Spinal cord (tissue), 10 donors: ENCODE measurements around the gene RNF183. TPM values are rescaled to one million over a fixed set of nuclear protein-coding genes. Genes with fewer than 3 reads are reported as not detected.

Experiments used
- DNase-seq, 6 donors: peaks; one replicate each; pipeline versions ENCODE4 v3.0.0 to v3.0.0-alpha.2; 2013 to 2015; ENCODE audit warnings: low spot score in 6 of 6, low read depth in 4 of 6
- H3K27ac ChIP-seq: one replicate; pipeline ENCODE4 v1.5.1; 2013; ENCODE audit warnings: low read depth, low read length, control low read depth
- H3K27me3 ChIP-seq: one replicate; pipeline ENCODE4 v1.6.1; 2013; ENCODE audit warnings: low read length; ENCODE audit not compliant: control insufficient read depth, insufficient read depth
- H3K36me3 ChIP-seq: one replicate; pipeline ENCODE4 v1.6.1; 2013; ENCODE audit warnings: low read length; ENCODE audit not compliant: control insufficient read depth, insufficient read depth
- H3K4me1 ChIP-seq: one replicate; pipeline ENCODE4 v1.6.1; 2013; ENCODE audit warnings: low read length; ENCODE audit not compliant: control insufficient read depth, insufficient read depth
- H3K4me3 ChIP-seq: one replicate; pipeline ENCODE4 v1.5.1; 2013; ENCODE audit warnings: low read depth, low read length, control low read depth
- H3K9me3 ChIP-seq: one replicate; pipeline ENCODE4 v1.6.1; 2013; ENCODE audit warnings: low read length; ENCODE audit not compliant: control insufficient read depth, insufficient read depth
- WGBS: methylation state at CpG from one replicate; pipeline ENCODE4 v1.1.5; 2013; ENCODE audit warnings: missing lambda C conversion rate; ENCODE audit not compliant: insufficient coverage; 5-methylcytosine and 5-hydroxymethylcytosine counted together
- polyA plus RNA-seq, 2 donors: library from polyadenylated mRNA; unstranded; fragments of 120-200 nt; gene quantifications; one replicate each; pipeline ENCODE4 v1.2.1, GENCODE V29; 2013; ENCODE audit not compliant: insufficient read length in 2 of 2
- total RNA-seq, 2 donors: library from RNA; depleted of rRNA in 1 of 2; stranded (reverse); fragments of 120-200 nt in 1 of 2; fragments of >200 nt in 1 of 2; gene quantifications; one replicate each; pipeline versions ENCODE4 v1.2.3 to v1.2.4, GENCODE V29; 2013 to 2014
- donor health status: healthy.

RNF183 gene
- total and polyA plus RNA-seq, 4 donors: 0.11 to 0.12 TPM; not detected in 2

DNA sequence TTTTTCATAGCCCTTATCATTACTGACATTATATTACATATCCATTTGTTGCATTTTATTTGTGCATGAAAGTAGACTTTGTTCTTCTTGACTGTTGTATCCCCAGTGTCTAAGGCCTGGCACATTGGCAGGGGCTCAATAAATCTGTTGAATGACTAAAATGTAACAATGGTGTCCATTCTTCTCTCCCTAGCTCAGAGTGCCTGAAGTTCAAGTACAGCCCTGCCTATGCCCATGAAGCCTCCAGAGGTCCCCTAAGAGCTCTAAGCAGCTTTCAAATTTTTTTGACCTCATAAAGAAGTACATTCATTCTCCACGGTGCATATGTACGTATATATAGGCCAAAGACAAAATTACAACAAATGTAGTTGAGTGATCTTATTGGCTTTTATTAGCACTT lies 42.0 kb upstream of the RNF183 start:
- peak in 1 of 6 donors; percentile 42 for DNase-seq
- H3K27ac ChIP-seq: peak overlapping the region; percentile 86
- peaks cover 14% of the 10 kb centered on the region for H3K4me1 ChIP-seq
- H3K9me3 ChIP-seq: no peaks in the 10 kb centered on the region
- no peak overlapping the region for H3K4me3 ChIP-seq
- H3K27me3 ChIP-seq: peaks cover 20% of the 10 kb centered on the region
- WGBS: no CpG with 5 or more reads among the region's 2 CpGs
- no peaks in the 10 kb centered on the region for H3K36me3 ChIP-seq

DNA sequence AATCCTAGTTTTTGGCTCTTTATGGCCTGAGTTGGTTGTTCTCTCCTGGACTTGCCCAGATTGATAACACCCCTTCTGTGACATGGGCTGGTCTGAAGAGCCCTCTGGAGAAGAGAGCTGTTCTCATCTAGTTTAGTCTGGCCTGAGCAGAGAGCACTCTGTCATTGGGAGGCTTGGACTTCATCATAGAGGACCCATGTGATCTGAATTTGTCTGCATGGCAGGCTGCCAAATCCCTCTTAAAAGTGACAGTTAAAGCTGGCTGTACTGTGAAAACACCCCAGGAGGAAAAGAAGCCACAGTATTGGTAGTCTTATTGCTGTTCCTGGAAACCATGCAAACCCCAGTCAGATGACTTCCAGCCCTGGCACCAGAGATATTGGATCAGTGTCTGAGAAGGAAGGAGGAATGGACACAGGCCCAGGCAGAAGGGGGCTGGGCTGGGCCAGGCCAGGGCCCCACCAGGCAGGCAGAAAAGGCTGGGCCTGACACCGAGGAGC lies 40.6 kb upstream of the RNF183 start:
- H3K36me3 ChIP-seq: no peaks in the 10 kb centered on the region
- no peak overlapping the region for H3K4me3 ChIP-seq
- H3K27me3 ChIP-seq: peaks cover 9% of the 10 kb centered on the region
- peaks cover 18% of the 10 kb centered on the region for H3K4me1 ChIP-seq
- WGBS: 20% methylated on average over 1 of the region's 1 CpG
- DNase-seq: peak in 5 of 6 donors; percentile 36 to 89 (median 65)
- H3K27ac ChIP-seq: peak overlapping the region; percentile 86
- no peaks in the 10 kb centered on the region for H3K9me3 ChIP-seq

DNA sequence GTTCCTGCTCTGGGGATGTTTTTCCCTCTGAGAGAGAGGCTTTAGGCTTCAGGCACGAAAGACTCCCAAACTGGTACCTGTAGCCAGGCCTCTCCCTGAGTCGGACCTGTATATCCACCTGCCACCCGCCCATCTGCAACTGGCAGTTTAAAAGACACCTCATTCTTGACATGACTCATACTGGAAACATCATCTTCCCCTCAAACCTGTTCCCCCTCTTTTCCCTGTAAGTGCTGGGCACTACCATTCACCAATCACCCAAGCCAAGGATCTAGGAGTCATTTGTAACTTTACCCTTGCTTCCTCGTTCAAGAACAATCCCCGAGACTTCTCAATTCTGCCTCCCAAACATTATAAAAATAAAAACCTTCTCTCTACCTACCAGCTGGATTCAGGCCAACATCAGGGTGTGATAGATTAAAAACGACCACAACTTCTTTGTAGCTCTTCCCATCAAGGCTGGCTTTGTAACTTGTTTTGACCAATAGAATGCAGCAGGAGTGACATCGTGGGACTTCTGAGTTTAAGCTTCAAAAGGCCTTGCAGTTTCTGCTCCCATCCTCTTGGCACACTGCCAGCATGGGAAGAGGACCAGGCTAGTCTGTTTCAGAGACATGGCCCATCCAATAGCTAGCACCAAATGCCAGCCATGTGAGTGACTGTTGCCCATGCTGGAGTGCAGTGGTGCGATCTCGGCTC lies 38.7 kb upstream of the RNF183 start:
- WGBS: 70% methylated on average over 9 of the region's 9 CpGs
- Histone ChIP-seq H3K9me3 (no peaks in the 10 kb centered on the region), H3K27me3 (no peaks in the 10 kb centered on the region), H3K4me3 (no peak overlapping the region), H3K27ac (no peak overlapping the region), H3K36me3 (no peaks in the 10 kb centered on the region), H3K4me1 (peaks cover 18% of the 10 kb centered on the region)
- DNase-seq: peak in 2 of 6 donors; percentile 9 to 23

DNA sequence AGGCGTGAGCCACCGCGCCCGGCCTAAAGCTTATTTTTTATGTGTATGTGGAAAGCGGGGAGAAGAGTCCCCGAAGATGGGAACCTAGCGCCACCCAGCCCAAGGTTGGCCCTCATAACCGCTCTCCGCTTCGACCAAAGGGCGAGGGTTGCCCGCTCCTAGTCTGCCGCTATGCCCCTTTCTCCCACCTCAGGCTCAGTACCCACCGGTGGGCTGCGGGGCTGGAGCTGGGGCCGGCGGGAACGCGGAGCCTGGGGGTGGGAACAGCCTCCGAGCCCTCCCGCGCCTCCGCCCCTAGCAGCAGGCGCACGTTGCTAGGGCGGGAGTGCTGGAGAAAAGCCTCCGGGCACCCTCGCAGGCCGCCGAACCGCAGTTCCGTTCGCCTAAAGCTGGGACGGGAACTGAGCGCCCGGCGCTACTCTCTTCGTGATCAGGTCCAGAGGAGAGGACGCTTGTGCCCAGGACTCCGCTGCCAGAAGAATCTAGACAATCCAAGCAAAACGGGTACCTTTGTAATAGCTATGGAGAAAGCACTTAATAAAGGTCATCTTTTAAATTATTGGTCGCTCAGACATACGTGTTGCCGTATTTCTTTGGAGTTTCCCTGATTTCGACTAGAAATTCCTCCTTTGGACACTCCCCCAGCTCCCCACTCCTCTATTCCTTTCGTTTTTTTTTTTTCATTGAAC lies 37.0 kb upstream of the RNF183 start, which contains the start of gene WDR31:
Gene WDR31, minus strand, starts transcription at position 265 of the 689 bp plus-strand sequence. CDS start 8,253 bp downstream, outside the sequence.
- H3K27ac ChIP-seq: peak within 1 kb of the TSS; percentile 90
- under 1% methylated on average over 43 of the region's 46 CpGs for WGBS
- H3K36me3 ChIP-seq: no peaks in the 10 kb centered on the region
- peak; percentile 81 to 97 (median 84) for DNase-seq
- H3K4me1 ChIP-seq: peaks cover 18% of the 10 kb centered on the region
- H3K9me3 ChIP-seq: no peaks in the 10 kb centered on the region
- H3K4me3 ChIP-seq: peak within 1 kb of the TSS; percentile 81
- no peaks in the 10 kb centered on the region for H3K27me3 ChIP-seq

DNA sequence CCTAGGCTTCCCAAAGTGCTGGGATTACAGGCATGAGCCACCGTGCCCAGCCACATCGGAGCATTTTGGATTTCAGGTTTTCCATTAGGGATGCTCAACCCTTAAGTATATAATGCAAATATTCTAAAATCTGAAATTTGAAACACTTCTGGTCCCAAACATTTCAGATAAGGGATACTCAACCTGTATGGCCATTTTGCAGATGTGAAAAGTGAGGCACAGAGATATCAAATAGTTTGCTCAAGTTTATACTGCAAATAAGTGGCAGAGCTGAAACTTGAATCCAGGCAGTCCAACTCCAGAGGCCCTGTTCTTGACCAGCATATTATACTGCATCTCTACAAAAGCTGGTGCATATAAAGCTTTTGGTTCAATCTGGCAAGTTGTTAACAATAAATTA lies 34.5 kb upstream of the RNF183 start:
- no CpG with 5 or more reads among the region's 2 CpGs for WGBS
- no peak overlapping the region for H3K4me3 ChIP-seq
- H3K36me3 ChIP-seq: no peaks in the 10 kb centered on the region
- DNase-seq: no peak
- no peaks in the 10 kb centered on the region for H3K9me3 ChIP-seq
- H3K4me1 ChIP-seq: peaks cover 9% of the 10 kb centered on the region
- H3K27me3 ChIP-seq: no peaks in the 10 kb centered on the region
- no peak overlapping the region for H3K27ac ChIP-seq

DNA sequence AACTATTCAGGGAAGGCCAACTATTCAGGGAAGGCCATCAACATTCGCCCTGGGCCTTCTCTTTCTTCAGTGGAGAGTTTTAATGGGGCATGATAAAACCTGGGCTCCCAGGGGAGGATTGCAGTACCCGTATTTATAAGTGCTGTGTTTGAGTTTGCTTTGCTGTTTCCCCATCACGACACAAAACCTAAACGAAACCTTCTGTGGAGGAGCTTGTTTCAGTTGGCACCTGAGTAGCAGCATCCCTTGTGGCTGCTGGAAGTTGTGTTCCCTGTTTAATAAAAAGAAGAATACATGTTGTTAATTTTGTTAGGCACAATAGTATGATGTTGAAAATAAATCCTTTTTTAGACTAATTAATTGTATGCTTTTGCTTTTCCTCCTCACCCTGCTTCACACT lies 28.6 kb upstream of the RNF183 start:
- DNase-seq: no peak
- Histone ChIP-seq H3K27me3 (no peaks in the 10 kb centered on the region), H3K4me3 (no peak overlapping the region), H3K27ac (no peak overlapping the region), H3K4me1 (no peaks in the 10 kb centered on the region), H3K9me3 (no peaks in the 10 kb centered on the region), H3K36me3 (no peaks in the 10 kb centered on the region)
- 60% methylated on average over 1 of the region's 4 CpGs for WGBS

DNA sequence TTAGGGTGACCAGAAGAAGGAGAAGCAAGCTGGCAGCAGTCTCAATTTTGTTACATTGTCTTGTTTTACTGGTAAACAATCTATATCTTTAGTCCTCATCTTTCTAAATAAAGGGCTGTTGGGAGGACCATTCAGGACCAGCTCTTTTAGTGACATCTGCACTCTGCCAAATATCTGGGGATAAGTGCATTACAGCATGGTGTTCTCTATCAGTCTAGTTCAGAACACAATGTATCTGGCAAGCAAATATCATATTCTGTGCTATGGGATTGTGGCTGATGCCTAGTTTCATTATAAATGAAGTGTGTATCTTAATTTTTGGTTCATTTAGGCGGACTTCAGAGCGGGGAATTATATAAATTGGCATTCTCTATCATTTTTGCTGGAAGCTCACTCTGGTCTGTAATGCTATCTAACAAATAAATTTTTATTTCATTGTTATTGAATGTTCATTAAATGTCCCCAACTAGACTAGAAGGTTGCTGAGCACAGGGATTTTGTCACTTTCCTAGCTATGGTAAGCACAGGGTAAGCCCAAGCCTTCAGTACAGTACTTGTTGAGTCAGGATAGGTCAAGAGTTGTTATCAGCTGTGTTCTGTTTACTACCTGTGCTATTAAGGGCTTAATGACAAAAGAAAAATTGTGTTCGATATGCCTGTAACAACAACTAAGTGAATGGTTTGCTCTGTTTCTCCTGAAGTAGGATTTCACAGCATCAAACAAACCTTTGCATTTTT lies 25.0 kb upstream of the RNF183 start:
- Histone ChIP-seq H3K4me1 (no peaks in the 10 kb centered on the region), H3K4me3 (no peak overlapping the region), H3K27me3 (no peaks in the 10 kb centered on the region), H3K36me3 (no peaks in the 10 kb centered on the region), H3K27ac (no peak overlapping the region), H3K9me3 (no peaks in the 10 kb centered on the region)
- no CpG with 5 or more reads among the region's 3 CpGs for WGBS
- DNase-seq: no peak

DNA sequence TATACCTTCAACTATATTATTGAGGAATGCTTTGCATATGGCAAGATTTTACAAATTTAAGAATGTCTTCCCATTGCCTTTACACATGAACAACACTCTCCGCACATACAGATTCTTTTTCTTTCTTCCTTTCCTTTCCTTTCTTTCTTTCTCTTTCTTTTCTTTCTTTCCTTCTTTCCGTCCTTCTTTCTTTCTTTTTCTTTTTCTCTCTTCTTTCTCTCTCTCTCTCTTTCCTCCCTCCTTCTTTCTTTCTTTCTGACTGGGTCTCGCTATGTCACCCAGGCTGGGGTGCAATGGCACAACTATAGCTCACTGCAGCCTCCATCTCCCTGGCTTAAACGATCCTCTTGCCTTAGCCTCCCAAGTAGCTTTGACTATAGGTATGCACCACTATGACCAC lies 23.1 kb upstream of the RNF183 start:
- Histone ChIP-seq H3K4me1 (no peaks in the 10 kb centered on the region), H3K4me3 (no peak overlapping the region), H3K27ac (no peak overlapping the region), H3K27me3 (no peaks in the 10 kb centered on the region), H3K9me3 (no peaks in the 10 kb centered on the region), H3K36me3 (peaks cover under 1% of the 10 kb centered on the region)
- WGBS: 100% methylated on average over 3 of the region's 4 CpGs
- DNase-seq: no peak

DNA sequence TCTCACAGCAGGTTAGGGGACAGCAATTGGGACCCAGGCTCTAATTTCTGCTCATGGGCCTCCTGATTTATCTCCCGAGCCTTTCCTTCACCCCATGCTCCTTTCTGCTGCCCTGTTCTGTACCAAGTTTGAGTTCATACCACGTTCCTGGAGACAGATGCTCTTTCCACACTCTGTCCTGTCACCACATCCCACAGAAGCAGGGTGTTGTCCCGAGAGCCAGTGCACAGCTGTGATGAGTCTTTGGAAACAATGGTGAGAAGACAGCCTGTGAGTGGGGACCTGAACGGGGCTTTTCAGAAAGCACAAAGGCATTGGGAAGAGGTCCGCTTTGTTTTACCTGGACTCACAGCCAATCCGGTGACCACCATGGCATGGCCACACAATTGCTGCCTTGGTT lies 19.5 kb upstream of the RNF183 start:
- H3K9me3 ChIP-seq: no peaks in the 10 kb centered on the region
- H3K4me1 ChIP-seq: no peaks in the 10 kb centered on the region
- no peak overlapping the region for H3K27ac ChIP-seq
- no peak overlapping the region for H3K4me3 ChIP-seq
- no peaks in the 10 kb centered on the region for H3K27me3 ChIP-seq
- 76% methylated on average over 5 of the region's 6 CpGs for WGBS
- H3K36me3 ChIP-seq: peaks cover 10% of the 10 kb centered on the region
- DNase-seq: no peak
